ENCODE data around the gene ATP2B2. TPM values are rescaled to one million over a fixed set of nuclear protein-coding genes. Genes with fewer than 3 reads are reported as not detected.
"Not testable (repeated sequence)": the region's sequence is repeated elsewhere in the genome, so short reads cannot be mapped to it uniquely, and the experiment has no call there.

ATP2B2 gene
- total and polyA plus RNA-seq, 8 donors = 0.11 to 0.75 (median 0.21) TPM

DNA sequence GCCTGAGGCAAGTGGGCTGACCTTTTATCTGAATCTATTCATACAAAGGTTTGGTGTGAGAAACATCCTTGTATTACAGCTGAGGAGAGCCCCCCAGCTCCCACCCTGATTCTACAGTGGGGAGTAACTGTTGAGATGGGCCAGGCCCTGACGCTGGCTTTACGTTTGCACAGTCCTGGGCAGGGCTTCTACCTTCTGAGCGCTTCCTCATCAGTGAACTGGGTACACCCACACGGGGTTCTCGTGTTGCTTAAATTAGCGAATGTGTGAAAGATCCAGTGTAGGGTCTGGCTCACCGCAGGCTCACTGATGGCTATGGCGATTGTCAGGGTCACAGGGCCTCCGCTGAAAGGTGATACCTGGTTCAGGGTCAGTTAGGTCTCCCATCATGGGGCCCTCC is 205.3 kb downstream of the ATP2B2 start:
- ATAC-seq (no peak), FAIRE-seq (no peak), DNase-seq (no peak)
- H3K4me3 ChIP-seq = no peak overlapping the region
- H3K9me3 ChIP-seq = no peaks in the 10 kb centered on the region
- peaks cover 0 to 55% (median 38%) of the 10 kb centered on the region in 3 donors for H3K36me3 ChIP-seq
- no peak overlapping the region for H3K27ac ChIP-seq
- no peaks in the 10 kb centered on the region for H3K27me3 ChIP-seq
- intact Hi-C loops (cut with DNase I) = no loop called here
- TF ChIP-seq, protein P1, sequence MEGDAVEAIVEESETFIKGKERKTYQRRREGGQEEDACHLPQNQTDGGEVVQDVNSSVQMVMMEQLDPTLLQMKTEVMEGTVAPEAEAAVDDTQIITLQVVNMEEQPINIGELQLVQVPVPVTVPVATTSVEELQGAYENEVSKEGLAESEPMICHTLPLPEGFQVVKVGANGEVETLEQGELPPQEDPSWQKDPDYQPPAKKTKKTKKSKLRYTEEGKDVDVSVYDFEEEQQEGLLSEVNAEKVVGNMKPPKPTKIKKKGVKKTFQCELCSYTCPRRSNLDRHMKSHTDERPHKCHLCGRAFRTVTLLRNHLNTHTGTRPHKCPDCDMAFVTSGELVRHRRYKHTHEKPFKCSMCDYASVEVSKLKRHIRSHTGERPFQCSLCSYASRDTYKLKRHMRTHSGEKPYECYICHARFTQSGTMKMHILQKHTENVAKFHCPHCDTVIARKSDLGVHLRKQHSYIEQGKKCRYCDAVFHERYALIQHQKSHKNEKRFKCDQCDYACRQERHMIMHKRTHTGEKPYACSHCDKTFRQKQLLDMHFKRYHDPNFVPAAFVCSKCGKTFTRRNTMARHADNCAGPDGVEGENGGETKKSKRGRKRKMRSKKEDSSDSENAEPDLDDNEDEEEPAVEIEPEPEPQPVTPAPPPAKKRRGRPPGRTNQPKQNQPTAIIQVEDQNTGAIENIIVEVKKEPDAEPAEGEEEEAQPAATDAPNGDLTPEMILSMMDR (IDR thresholded peaks at IDR 0.05) = no peak
- WGBS, 2 donors = 90% methylated on average over 9 of the region's 9 CpGs
- no peaks in the 10 kb centered on the region for H3K4me1 ChIP-seq

DNA sequence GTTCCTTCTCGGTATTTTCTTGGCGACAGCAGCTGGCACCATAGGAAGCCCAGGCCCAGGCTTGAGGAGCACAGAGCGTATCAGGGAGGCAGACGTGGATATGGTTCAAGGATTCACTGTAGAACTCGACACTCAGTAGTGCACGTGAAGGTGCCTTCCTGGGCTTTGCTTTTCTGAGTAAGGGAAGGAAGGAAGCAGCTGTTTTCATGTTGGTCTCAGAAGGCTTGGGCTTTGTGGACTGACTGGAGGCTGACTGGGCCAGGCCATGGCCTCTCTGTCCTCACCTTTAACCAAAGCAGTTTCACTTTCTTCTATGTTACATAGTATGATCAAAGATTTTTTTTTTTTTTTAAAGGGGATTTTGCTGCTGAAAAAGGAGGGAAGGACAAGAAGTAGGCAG is 205.7 kb downstream of the ATP2B2 start:
- DNase-seq = no peak
- peaks cover 0 to 51% (median 34%) of the 10 kb centered on the region in 3 donors for H3K36me3 ChIP-seq

DNA sequence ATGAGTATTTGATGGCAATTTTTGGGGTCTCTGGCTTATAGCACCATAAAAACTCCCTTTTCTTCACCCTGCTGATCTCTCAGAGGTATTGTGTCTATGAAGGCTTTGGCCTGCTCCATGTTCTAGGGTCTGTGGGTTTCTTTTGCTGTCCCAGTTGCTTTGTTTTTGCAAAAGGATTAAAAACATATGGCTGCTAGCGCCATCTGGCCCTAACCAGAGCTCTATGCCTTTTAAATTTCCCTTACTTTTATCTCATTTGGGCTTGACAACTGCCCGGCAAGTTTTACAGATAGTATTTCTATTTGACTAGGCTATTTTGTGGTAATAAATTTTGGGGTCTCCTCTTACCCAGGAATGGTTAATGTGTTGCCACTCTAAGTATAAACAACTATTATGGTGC is 206.2 kb downstream of the ATP2B2 start:
- FAIRE-seq = no peak

More for the DNA sequence above, 205.7 kb downstream of the ATP2B2 start:
- Histone ChIP-seq H3K4me3 (no peak overlapping the region), H3K4me1 (no peaks in the 10 kb centered on the region), H3K27ac (no peak overlapping the region), H3K27me3 (no peaks in the 10 kb centered on the region), H3K9me3 (no peaks in the 10 kb centered on the region)
- TF ChIP-seq, protein P1 (IDR thresholded peaks at IDR 0.05) = no peak
- FAIRE-seq (no peak), ATAC-seq (no peak)
- intact Hi-C loops (cut with DNase I) = no loop called here
- WGBS, 2 donors = 87 to 91% methylated on average over 6 of the region's 6 CpGs

DNA sequence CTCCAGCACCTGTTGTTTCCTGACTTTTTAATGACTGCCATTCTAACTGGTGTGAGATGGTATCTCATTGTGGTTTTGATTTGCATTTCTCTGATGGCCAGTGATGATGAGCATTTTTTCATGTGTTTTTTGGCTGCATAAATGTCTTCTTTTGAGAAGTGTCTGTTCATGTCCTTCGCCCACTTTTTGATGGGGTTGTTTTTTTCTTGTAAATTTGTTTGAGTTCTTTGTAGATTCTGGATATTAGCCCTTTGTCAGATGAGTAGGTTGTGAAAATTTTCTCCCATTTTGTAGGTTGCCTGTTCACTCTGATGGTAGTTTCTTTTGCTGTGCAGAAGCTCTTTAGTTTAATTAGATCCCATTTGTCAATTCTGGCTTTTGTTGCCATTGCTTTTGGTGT is 207.3 kb downstream of the ATP2B2 start:
- H3K27ac ChIP-seq; FAIRE-seq; H3K4me1 ChIP-seq; intact Hi-C loops (cut with DNase I); H3K4me3 ChIP-seq; H3K27me3 ChIP-seq; DNase-seq; ATAC-seq; H3K9me3 ChIP-seq: not testable (repeated sequence)
- peaks cover 0 to 35% (median 18%) of the 10 kb centered on the region in 3 donors for H3K36me3 ChIP-seq
- WGBS, 2 donors = no CpG with 5 or more reads among the region's 1 CpG

More for the DNA sequence above, 206.2 kb downstream of the ATP2B2 start:
- Histone ChIP-seq H3K4me3 (no peak overlapping the region), H3K4me1 (no peaks in the 10 kb centered on the region), H3K36me3 (peaks cover 0 to 46% (median 29%) of the 10 kb centered on the region in 3 donors), H3K27ac (no peak overlapping the region), H3K9me3 (no peaks in the 10 kb centered on the region), H3K27me3 (no peaks in the 10 kb centered on the region)
- DNase-seq (no peak), ATAC-seq (no peak)
- 75 to 78% methylated on average over 2 of the region's 2 CpGs for WGBS, 2 donors
- TF ChIP-seq, protein P1 (IDR thresholded peaks at IDR 0.05) = no peak
- intact Hi-C loops (cut with DNase I) = no loop called here

DNA sequence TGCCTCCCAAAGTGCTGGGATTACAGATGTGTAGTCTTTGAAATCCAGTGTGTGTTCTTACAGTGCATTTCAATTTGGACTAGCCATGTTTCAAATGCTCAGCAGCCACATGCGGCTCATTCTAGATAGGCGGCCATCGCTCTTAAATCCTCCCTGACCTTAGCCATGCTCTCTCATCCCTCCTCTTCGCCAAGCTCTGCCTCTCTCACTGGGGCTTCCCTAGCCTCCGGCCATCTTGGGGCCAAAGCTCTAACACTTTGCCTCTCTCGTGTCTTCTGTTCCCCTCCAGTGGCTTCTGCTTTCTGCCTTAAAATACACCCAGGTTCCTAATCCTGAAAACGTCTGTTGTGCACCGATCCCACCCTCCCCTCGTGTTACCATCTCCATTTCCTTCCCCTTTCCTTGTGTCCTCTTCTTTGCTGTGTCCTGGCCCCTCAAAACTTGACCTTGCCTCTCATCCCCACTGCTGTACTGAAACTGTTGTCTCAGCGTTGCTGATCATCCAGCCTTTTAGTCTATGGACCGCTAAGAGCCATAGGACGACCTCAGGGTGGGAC is 211.3 kb downstream of the ATP2B2 start:
- H3K4me3 ChIP-seq = no peak overlapping the region
- intact Hi-C loops (cut with DNase I) = no loop called here
- H3K27ac ChIP-seq = no peak overlapping the region
- TF ChIP-seq, protein P1 (IDR thresholded peaks at IDR 0.05) = no peak
- FAIRE-seq (no peak), ATAC-seq (no peak), DNase-seq (no peak)
- WGBS, 2 donors = 94 to 95% methylated on average over 12 of the region's 12 CpGs
- H3K9me3 ChIP-seq = no peaks in the 10 kb centered on the region
- no peaks in the 10 kb centered on the region for H3K27me3 ChIP-seq
- H3K4me1 ChIP-seq = peaks cover 0 to 15% (median 8%) of the 10 kb centered on the region in 3 donors
- H3K36me3 ChIP-seq = no peaks in the 10 kb centered on the region

All from pancreas (tissue), 10 donors.